Keratinocyte (primary cell): ENCODE measurements around the gene KCNMA1. TPM values are rescaled to one million over a fixed set of nuclear protein-coding genes. Genes with fewer than 3 reads are reported as not detected.
A peak's percentile ranks its signal among the peaks of the same experiment; 100 is the strongest.

ENCODE experiments used
- DNase-seq: peaks from one replicate; pipeline ENCODE4 v3.0.0-alpha.2; 2011; ENCODE audit warnings: low read depth, missing footprints, low spot score
- FAIRE-seq: peaks from 2 replicates; lab custom pipeline; 2011; peaks lifted over from hg19 to GRCh38; lab: Jason Lieb, UNC
- H2AFZ ChIP-seq: 2 replicates; pipeline ENCODE4 v1.6.0; 2012; ENCODE audit warnings: low read length, control low read depth, inconsistent platforms; ENCODE audit not compliant: control insufficient read depth
- H3K27ac ChIP-seq: 2 replicates; pipeline ENCODE4 v1.5.1; 2011; ENCODE audit warnings: low read length; ENCODE audit not compliant: control insufficient read depth, insufficient read depth
- H3K27me3 ChIP-seq: 3 replicates; pipeline ENCODE4 v1.6.0; 2011; ENCODE audit warnings: low read length; ENCODE audit not compliant: control insufficient read depth, insufficient read depth; ENCODE audit errors: extremely low read depth
- H3K36me3 ChIP-seq, 2 experiments: 2 replicates in 1 of 2; 3 replicates in 1 of 2; pipeline ENCODE4 v1.5.1; 2011; ENCODE audit warnings: low read length in 2 of 2, mild to moderate bottlenecking in 1 of 2; ENCODE audit not compliant: control insufficient read depth in 2 of 2, insufficient read depth in 2 of 2; ENCODE audit errors: extremely low read depth in 1 of 2
- H3K4me1 ChIP-seq: 3 replicates; pipeline ENCODE4 v1.5.1; 2011; ENCODE audit warnings: low read length; ENCODE audit not compliant: control insufficient read depth, insufficient read depth; ENCODE audit errors: extremely low read depth
- H3K4me2 ChIP-seq: 3 replicates; pipeline ENCODE4 v1.6.0; 2011; ENCODE audit warnings: low read depth, low read length; ENCODE audit not compliant: control insufficient read depth, insufficient read depth; ENCODE audit errors: extremely low read depth
- H3K4me3 ChIP-seq, 3 experiments: fragments of 200-600 bp in 1 of 3; sonication (generic) in 1 of 3; 2 replicates in 2 of 3; 3 replicates in 1 of 3; pipeline ENCODE4 v1.5.1; 2011 to 2016; ENCODE audit warnings: low read length in 3 of 3, mild to moderate bottlenecking in 3 of 3, control low read depth in 2 of 3, inconsistent platforms in 1 of 3, low read depth in 1 of 3, mixed read lengths in 1 of 3, mixed run types in 1 of 3, moderate library complexity in 1 of 3; ENCODE audit not compliant: control insufficient read depth in 2 of 3, insufficient read depth in 2 of 3; ENCODE audit errors: extremely low read depth in 1 of 3
- H3K79me2 ChIP-seq: 2 replicates; pipeline ENCODE4 v1.6.0; 2012; ENCODE audit warnings: low read length; ENCODE audit not compliant: control insufficient read depth, insufficient read depth
- H3K9ac ChIP-seq: 3 replicates; pipeline ENCODE4 v1.6.0; 2011; ENCODE audit warnings: low read length; ENCODE audit not compliant: control insufficient read depth, insufficient read depth; ENCODE audit errors: extremely low read depth
- H3K9me1 ChIP-seq: 3 replicates; pipeline ENCODE4 v1.6.0; 2011; ENCODE audit warnings: low read length; ENCODE audit not compliant: control insufficient read depth, insufficient read depth; ENCODE audit errors: extremely low read depth
- H3K9me3 ChIP-seq: 2 replicates; pipeline ENCODE4 v1.5.1; 2012; ENCODE audit warnings: low read depth, low read length; ENCODE audit not compliant: control insufficient read depth
- H4K20me1 ChIP-seq: 3 replicates; pipeline ENCODE4 v1.6.0; 2011; ENCODE audit warnings: low read length; ENCODE audit not compliant: control insufficient read depth, insufficient read depth; ENCODE audit errors: extremely low read depth
- EZH2 ChIP-seq: IDR thresholded peaks from one replicate; pipeline ENCODE4 v1.6.1; 2012; ENCODE audit warnings: inconsistent platforms, mild to moderate bottlenecking, low read length, moderate library complexity
- dilution Hi-C: fragments of 300-500 bp; cut with MboI; formaldehyde crosslinking; loops from one replicate; pipeline ENCODE4 v1.7.0; 2020; ENCODE audit warnings: low sequenced_read_pairs; ENCODE audit not compliant: extremely low pct_ligation_motif_present
- polyA plus RNA-seq, 5 experiments: library from polyadenylated mRNA; depleted of rRNA in 3 of 5; stranded (reverse) in 3 of 5; stranded (forward) in 1 of 5; unstranded in 1 of 5; fragments of >200 nt; gene quantifications; 1 replicate in 1 of 5; 2 replicates in 3 of 5; 3 replicates in 1 of 5; pipeline versions ENCODE4 v1.2.1 to v1.2.3, GENCODE V29; 2011 to 2012; ENCODE audit warnings: missing spikeins in 2 of 5, low read depth in 1 of 5, low replicate concordance in 1 of 5
- TF ChIP-seq, protein P1 (sequence below), 3 experiments: IDR thresholded peaks in 1 of 3; conservative IDR thresholded peaks in 1 of 3; optimal IDR thresholded peaks in 1 of 3; 2 replicates in 2 of 3; 3 replicates in 1 of 3; pipeline versions ENCODE3 to v1.5.1; 2011; ENCODE audit warnings: low read length in 3 of 3, mild to moderate bottlenecking in 3 of 3, moderate library complexity in 2 of 3, control low read depth in 1 of 3, inconsistent platforms in 1 of 3; ENCODE audit not compliant: insufficient read depth in 2 of 3; ENCODE audit errors: extremely low read depth in 1 of 3

KCNMA1 gene
- polyA plus RNA-seq, 1 donor (not counting 4 experiments of a cell fraction or from before 2014, with no cell fraction given), result 6.3 TPM

DNA sequence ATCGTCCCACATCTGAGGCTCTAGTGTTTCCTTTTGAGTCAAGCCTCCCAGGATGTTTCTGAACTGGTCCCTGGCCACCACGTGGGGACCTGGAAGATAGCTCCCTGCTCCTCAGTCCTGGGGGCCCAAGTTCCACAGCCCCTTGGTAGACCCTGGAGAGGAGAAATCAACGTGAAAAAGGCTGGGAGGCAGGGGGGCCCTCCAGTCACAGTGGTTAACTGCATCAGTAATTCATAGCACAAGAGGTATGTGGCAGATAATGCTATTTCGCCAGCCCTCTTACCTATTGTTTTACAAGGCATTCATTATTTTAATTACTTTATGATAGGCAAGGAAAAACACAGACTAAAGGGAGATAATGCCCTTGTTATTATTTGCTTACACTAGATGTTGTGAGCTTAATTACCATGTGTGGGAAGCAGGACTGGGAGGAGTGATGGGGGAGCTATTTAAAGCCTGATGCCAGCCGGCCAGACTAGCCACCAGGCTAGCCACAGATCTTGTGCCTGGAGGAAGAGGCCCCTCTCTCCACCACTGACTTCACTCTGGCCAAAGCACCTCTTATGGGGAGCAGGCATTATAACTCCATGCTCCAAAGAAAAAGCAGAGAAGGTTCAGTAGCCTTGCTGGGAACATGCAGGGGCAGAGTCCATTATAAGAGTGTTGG is 230.7 kb downstream of the KCNMA1 start:
- no peaks in the 10 kb centered on the region for H3K9me3 ChIP-seq
- no peaks in the 10 kb centered on the region for H3K36me3 ChIP-seq
- no peaks in the 10 kb centered on the region for H3K79me2 ChIP-seq
- DNase-seq (no peak), FAIRE-seq (no peak)
- TF ChIP-seq, protein P1, sequence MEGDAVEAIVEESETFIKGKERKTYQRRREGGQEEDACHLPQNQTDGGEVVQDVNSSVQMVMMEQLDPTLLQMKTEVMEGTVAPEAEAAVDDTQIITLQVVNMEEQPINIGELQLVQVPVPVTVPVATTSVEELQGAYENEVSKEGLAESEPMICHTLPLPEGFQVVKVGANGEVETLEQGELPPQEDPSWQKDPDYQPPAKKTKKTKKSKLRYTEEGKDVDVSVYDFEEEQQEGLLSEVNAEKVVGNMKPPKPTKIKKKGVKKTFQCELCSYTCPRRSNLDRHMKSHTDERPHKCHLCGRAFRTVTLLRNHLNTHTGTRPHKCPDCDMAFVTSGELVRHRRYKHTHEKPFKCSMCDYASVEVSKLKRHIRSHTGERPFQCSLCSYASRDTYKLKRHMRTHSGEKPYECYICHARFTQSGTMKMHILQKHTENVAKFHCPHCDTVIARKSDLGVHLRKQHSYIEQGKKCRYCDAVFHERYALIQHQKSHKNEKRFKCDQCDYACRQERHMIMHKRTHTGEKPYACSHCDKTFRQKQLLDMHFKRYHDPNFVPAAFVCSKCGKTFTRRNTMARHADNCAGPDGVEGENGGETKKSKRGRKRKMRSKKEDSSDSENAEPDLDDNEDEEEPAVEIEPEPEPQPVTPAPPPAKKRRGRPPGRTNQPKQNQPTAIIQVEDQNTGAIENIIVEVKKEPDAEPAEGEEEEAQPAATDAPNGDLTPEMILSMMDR (optimal IDR thresholded peaks at IDR 0.05 in 1 of 3, IDR thresholded peaks at IDR 0.05 in 1 of 3, conservative IDR thresholded peaks at IDR 0.05 in 1 of 3; ENCODE audit: extremely low read depth in 1 of 3, insufficient read depth in 2 of 3, low read length in 3 of 3), result no peak
- TF ChIP-seq EZH2, result no peak
- H3K9me1 ChIP-seq, result no peaks in the 10 kb centered on the region
- no peaks in the 10 kb centered on the region for H4K20me1 ChIP-seq
- H3K4me3 ChIP-seq, result no peak overlapping the region
- H3K27ac ChIP-seq, result no peak overlapping the region
- H2AFZ ChIP-seq, result no peak overlapping the region
- H3K9ac ChIP-seq, result no peak overlapping the region
- dilution Hi-C loops, result no loop called here
- no peaks in the 10 kb centered on the region for H3K27me3 ChIP-seq
- H3K4me2 ChIP-seq, result no peak overlapping the region
- peaks cover 23% of the 10 kb centered on the region for H3K4me1 ChIP-seq

DNA sequence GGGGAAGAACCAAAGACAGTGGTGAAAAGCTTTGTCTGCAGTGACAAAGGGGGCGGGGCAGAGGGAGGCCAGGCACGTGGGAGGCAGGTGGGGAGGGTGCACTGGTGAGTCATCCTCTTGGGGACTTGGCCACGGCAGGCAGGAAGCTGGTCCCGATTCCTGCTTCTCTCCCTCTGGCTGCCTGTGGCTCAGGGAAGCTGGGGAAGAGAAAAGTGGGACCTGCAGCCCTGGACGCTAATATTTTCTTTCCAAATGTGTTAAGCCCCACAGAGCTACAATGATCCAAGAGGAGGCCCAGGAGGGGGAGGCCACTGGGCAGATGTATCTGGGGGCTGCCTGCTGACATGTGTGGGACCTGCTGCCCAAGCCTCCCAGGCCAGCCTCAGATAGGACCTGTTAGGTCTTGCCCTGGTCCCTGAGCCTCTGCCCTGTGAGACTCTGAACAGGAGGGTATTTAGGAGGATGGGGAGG is 231.8 kb downstream of the KCNMA1 start:
- Histone ChIP-seq H3K36me3 (no peaks in the 10 kb centered on the region), H3K9ac (no peak overlapping the region), H3K79me2 (no peaks in the 10 kb centered on the region), H3K4me1 (peaks cover 23% of the 10 kb centered on the region), H3K27me3 (no peaks in the 10 kb centered on the region), H3K27ac (no peak overlapping the region), H3K4me2 (peak overlapping the region; percentile 41), H2AFZ (no peak overlapping the region), H3K9me3 (no peaks in the 10 kb centered on the region), H4K20me1 (no peaks in the 10 kb centered on the region), H3K9me1 (no peaks in the 10 kb centered on the region), H3K4me3 (peak overlapping the region in 1 of 3 experiments; percentile 11)
- dilution Hi-C loops, result no loop called here
- FAIRE-seq (peak; percentile 79), DNase-seq (no peak)
- TF ChIP-seq, protein P1 (optimal IDR thresholded peaks at IDR 0.05 in 1 of 3, IDR thresholded peaks at IDR 0.05 in 1 of 3, conservative IDR thresholded peaks at IDR 0.05 in 1 of 3; ENCODE audit: extremely low read depth in 1 of 3, insufficient read depth in 2 of 3, low read length in 3 of 3), result no peak
- no peak for TF ChIP-seq EZH2
